HL-60/S4 treated with retinoic acid at 250 ng/mL for 4 days and 3 days (cell line): ENCODE results near the gene TKFC.
"Not testable (repeated sequence)": the region's sequence is repeated elsewhere in the genome, so short reads cannot be mapped to it uniquely, and the experiment has no call there.

Experiments
- in situ Hi-C: fragments of 300-500 bp; cut with MboI; formaldehyde crosslinking; loops from 2 replicates; pipeline ENCODE4 v1.7.0; 2022; ENCODE audit warnings: low sequenced_read_pairs

TKFC gene

GRCh38 chr11:61362542-61362875, 29.5 kb downstream of the TKFC start:
- in situ Hi-C loops, result no loop called here

DNA sequence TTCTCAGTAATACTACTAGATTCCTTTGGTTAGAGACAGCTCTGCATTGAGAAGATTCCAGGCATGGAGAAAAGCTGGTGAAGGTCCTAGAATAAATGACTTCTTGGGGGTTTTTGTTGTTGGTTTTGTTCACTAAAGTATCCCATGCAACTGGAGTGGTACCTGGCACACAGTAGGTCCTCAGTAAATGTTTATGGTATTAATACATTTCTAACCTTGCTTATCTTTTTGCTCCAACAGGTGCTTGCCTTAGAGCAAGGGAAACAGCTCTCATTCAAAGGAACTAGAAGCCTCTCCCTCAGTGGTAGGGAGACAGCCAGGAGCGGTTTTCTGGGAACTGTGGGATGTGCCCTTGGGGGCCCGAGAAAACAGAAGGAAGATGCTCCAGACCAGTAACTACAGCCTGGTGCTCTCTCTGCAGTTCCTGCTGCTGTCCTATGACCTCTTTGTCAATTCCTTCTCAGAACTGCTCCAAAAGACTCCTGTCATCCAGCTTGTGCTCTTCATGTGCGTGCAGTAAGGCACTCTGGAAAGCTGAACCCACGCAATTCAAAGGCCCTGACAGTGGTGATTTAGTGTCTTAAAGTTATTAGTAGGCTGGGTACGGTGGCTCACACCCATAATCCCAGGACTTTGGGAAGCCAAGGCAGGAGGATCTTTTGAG, 31.1 kb downstream of the TKFC start:
- in situ Hi-C loops, result no loop called here

GRCh38 chr11:61367406-61367805, 34.4 kb downstream of the TKFC start:
- in situ Hi-C loops, result no loop called here

- in situ Hi-C loops, result no loop called here
Measured at GRCh38 chr11:61368646-61369045, 35.6 kb downstream of the TKFC start.

DNA sequence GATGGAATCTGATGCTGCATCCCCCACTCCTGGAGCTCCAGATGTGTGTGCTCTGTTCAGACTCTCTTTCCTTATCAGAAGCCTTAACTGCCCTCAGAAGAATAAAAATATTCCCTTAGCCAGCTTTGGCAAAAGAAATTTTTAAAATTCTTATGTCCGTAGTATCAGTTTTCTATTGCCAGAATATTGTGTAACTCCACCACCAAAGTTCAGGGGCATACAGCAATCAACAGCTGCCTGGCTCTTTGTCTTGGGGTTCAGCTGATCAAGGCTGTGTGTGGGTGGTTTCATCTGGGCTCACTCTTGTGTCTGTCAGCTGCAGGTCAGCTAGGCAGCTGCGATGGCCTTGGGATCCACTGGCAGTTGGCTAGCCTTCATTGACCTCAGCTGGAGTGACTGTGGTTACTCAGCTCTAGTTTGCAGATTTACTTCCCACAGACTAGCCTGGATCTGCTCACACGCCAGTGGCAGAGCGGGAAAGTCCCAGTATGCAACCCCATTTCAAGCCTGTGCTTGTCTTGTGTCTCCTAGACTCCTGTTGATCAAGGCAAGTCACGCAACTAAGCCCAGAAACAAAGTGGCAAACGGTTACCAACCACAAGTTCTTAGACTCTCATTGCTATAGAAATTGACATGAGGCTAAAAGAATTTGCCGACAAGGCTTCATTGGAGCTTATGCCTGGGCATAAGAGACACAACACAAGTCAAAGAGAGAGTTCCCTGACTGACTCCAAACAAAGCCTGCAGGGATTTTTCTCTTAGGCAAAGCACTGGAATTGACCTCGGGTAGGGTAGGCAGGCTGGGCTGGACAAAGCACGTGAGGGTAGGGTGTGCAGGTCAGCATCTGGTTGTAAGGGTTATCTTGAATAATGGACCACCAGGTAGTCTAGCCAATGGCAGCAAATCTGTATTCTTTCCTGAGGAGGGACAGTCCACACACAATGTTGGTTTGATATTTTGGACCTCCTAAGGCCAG, 36.6 kb downstream of the TKFC start:
- in situ Hi-C loops, result no loop called here

- in situ Hi-C loops, result no loop called here
Measured at GRCh38 chr11:61370349-61371005, 37.4 kb downstream of the TKFC start.

DNA sequence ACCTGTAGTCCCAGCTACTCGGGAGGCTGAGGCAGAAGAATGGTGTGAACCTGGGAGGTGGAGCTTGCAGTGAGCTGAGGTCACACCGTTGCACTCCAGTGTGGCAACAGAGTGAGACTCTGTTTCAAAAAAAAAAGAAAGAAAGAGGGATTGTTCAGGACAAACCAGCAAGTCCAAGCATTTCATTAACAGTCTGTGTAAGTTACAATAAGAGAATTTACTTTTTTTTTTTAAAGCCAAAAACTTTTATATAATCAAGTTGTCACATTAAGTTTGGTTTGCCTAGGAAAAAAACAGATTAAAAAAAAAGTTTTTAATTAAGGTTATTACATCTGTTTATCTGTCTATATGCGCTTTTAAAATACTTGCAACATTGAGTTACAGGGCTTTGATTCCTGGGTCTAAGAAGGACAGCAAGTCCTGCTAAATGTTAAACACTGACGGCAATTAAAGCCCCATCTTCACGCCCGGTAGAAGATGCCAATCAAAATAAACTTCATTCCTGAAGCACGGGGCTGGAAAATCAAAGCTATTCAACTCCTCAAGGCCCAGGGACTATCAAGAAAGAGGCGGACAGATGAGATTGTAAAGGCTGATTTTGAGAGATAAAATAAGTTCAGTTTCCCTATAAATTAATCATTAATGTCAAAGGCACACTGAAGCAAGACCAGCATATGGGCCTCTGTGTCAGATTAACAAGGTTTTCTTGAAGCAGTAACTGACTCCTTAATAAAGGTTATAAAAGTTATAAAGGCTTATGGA, 39.8 kb downstream of the TKFC start:
- in situ Hi-C loops, result no loop called here

- in situ Hi-C loops, result no loop called here
Measured at GRCh38 chr11:61375761-61376108, 42.7 kb downstream of the TKFC start.

GRCh38 chr11:61377461-61378160, 44.6 kb downstream of the TKFC start:
- in situ Hi-C loops, result no loop called here

GRCh38 chr11:61378713-61379313, 45.8 kb downstream of the TKFC start:
- in situ Hi-C loops, result no loop called here

GRCh38 chr11:61380884-61381283, 47.9 kb downstream of the TKFC start:
- in situ Hi-C loops, result no loop called here

GRCh38 chr11:61383859-61384258, 50.8 kb downstream of the TKFC start:
- in situ Hi-C loops, result not testable (repeated sequence)

- in situ Hi-C loops, result no loop called here
Measured at GRCh38 chr11:61384271-61385242, 51.5 kb downstream of the TKFC start.

DNA sequence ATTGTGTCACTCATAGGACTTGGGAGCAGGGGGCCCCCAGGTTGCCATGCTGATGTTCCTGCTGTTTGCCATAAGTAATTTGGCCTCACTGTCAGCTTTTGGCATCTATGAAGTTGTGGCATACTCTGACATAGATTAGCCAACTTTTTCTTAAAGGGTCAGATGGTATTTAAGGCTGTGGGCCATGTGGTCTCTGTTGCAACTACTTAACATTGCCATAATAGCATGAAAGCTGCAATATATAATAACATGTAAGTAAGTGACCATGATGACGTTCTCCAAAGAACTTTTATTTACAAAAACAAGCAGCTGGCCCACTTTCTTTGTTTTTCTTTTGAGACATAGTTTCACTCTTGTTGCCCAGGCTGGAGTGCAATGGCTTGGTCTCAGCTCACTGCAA, 57.1 kb downstream of the TKFC start:
- in situ Hi-C loops, result no loop called here

DNA sequence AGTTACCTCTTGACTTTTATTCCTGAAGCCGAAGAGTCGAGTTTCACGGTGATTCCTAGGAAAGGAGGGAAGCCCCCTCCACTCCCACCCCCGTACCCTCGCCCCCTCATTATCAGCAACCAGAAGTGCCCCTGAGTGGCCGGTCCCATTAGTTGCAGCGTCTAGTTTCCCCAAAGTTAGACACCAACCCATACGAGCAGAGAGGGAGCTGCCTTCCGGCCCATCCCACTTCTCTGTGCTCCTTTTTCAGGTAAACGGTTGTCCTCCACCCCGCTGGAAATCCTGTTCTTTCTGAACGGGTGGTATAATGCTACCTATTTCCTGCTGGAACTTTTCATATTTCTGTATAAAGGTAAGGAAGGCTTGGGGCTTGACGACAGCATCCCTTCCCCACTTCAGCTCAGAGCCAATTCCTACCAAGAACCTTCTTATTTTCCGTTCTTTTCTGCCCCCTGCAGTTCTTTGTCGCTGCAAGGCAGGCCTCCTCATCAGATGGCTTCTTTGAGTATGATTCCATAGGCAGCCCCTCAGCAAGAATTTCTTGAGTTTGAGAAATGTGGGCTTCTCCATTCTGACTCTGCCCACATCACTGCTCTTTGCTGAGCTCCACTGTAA, 60.1 kb downstream of the TKFC start:
- in situ Hi-C loops, result no loop called here
